Skin epidermis (tissue), 12 donors: ENCODE measurements around the gene SERPINB3.
"Not testable (repeated sequence)": the region's sequence is repeated elsewhere in the genome, so short reads cannot be mapped to it uniquely, and the experiment has no call there.

Experiments
- H3K27ac ChIP-seq, 21 experiments: fragments of 200-600 bp; sonication (generic) in 11 of 21; one replicate each; pipeline ENCODE4 v1.5.0; 2020; ENCODE audit warnings: mild to moderate bottlenecking in 3 of 21, inconsistent platforms in 2 of 21, moderate library complexity in 2 of 21
- H3K4me3 ChIP-seq, 7 experiments: fragments of 200-600 bp; sonication (generic) in 2 of 7; one replicate each; pipeline ENCODE4 v1.5.0; 2020; ENCODE audit warnings: inconsistent platforms in 2 of 7, mild to moderate bottlenecking in 2 of 7, moderate library complexity in 1 of 7

Gene SERPINB3

GRCh38 chr18:63661750-63662149 lies at the start of gene SERPINB3:
Gene SERPINB3, minus strand, starts transcription at chr18:63661893. Its CDS starts 677 bp downstream, at chr18:63661216.
- peak within 1 kb of the TSS in 1 of 21 experiments; percentile 21 for H3K27ac ChIP-seq
- not testable (repeated sequence) for H3K4me3 ChIP-seq

- Histone ChIP-seq H3K27ac (no peak overlapping the region), H3K4me3 (no peak overlapping the region)
Observed at GRCh38 chr18:63708650-63709049, 47.0 kb upstream of the SERPINB3 start.

DNA sequence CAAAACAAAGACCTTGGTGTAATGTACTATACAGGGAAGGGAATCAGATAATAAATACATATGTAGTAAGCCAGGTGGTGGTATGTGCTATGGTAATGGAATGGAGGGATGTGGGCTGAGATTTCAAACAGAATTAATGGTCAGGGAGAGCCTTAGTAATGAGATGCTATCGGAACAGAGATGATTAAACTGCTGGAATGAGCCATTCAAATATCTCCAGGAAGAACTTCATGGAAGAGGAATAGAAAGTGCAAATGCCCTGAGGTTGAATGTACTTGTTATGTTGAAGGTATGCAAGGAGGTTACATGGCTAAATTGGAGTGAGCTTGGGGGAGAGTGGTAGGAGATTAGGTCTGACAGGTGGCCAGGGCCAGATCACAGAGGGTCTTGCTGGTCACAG lies 46.1 kb upstream of the SERPINB3 start:
- no peak overlapping the region for H3K4me3 ChIP-seq
- H3K27ac ChIP-seq, result no peak overlapping the region

DNA sequence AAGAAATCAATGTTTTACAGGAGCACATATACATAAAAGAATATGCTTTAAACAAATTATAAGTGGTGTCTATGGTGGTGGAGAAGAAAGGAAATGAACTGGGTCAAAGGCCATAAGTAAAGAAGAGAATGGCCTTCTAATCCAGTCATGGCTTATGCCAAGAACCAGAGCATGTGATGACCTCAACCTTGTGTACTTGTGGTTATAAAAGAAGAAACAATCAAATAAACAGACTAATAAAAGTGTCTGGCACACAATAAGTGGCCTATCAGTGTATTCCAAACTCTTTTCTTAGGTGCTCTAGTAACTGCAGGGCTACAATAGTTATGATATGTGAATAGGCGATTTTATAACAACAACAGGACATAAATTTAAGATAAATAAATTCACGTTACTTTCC lies 43.7 kb upstream of the SERPINB3 start:
- Histone ChIP-seq H3K4me3 (no peak overlapping the region), H3K27ac (no peak overlapping the region)

DNA sequence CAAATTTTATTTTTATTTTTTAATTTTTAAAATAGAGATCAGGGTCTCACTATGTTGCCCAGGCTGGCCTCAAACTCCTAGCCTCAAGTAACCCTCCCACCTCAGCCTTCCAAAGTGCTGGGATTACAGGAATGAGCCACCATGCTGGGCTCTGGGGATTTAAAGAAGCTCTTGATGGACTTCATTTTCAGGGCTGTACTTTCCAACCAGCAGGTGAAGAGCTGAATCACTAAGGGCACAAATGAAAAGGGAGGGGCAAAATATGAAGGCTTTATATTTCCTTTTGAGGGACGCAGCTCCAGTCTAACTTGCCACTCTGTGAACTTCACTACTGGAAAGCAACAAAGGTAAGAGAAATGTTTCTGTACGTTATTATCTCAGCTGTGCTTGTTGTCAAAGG lies 41.0 kb upstream of the SERPINB3 start, which contains the start of gene SERPINB11:
Gene SERPINB11, plus strand, starts transcription at position 301 of the 400 bp plus-strand sequence. CDS start 7,234 bp downstream, outside the sequence.
- H3K4me3 ChIP-seq, result no peak within 1 kb of the TSS
- H3K27ac ChIP-seq, result no peak within 1 kb of the TSS

GRCh38 chr18:63701952-63702351 lies 40.3 kb upstream of the SERPINB3 start:
- Histone ChIP-seq H3K4me3 (no peak overlapping the region), H3K27ac (no peak overlapping the region)

DNA sequence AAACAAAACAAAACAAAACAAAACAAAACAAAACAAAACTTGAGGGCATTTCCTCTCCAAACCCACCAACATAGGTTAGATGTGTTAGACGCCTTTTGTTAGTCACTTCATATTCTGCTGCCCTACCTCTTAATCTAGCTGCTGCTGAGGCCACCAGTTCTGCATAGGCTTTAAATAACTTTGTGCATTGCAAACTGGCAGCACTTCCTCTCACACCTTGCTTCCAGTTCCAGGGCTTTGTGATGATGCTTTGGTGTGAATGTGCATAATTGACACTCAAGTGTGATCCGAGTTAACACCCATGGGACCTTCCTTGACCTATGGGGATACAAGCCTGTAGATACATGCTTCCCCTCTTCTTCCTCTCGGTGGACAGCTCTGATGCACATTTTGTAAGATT lies 38.8 kb upstream of the SERPINB3 start:
- H3K27ac ChIP-seq, result no peak overlapping the region
- H3K4me3 ChIP-seq, result no peak overlapping the region

DNA sequence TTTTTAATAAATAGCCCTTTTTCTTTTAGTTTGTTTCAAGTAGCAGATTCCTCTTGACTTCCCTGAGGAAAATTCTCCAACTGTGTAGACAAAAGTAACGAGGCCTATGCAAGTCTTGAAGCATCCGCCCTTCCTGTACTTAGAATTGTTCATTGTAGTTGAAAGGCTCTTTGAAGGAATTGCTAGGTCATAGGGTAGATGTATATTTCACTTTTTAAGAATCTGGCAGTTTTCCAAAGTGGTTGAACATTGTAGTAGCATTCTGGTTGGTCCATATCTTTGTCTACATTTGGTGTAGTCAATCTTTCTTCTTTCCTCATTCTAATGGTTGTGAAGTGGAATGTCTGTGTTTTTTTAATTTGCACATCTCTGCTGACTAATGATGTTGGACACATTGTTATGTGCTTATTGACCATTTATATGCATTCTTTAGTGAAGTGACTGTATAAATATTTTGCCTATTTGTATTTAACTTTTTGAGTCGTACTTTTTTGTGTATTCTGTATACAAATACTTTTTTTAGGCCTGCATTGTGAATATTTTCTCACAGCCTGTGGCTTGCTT lies 35.5 kb upstream of the SERPINB3 start:
- Histone ChIP-seq H3K27ac (no peak overlapping the region), H3K4me3 (no peak overlapping the region)

GRCh38 chr18:63689064-63689463 lies 27.4 kb upstream of the SERPINB3 start:
- H3K27ac ChIP-seq, result no peak overlapping the region
- no peak overlapping the region for H3K4me3 ChIP-seq

- no peak overlapping the region for H3K4me3 ChIP-seq
Observed at GRCh38 chr18:63686871-63687270, 25.2 kb upstream of the SERPINB3 start.

DNA sequence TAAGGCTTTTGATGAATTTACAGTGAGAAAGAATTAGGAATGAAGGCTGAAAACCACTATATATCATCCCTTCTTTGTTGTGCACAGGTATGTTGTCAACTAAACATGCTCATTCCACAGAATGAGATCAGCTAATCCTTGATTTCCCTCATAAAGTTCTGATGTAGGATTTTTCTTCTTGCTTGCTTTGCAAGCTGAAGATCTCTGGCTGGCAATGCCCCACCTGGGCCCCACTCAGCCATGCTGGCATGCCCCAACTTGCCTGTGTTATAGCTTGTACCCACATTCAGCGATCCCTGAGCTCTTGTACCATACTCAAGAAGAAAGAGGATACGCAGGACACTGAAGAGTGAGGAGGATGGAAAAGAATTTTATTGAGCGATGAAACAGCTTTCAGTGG lies 23.0 kb upstream of the SERPINB3 start:
- Histone ChIP-seq H3K27ac (no peak overlapping the region), H3K4me3 (no peak overlapping the region)

More at GRCh38 chr18:63686871-63687270, 25.2 kb upstream of the SERPINB3 start:
- H3K27ac ChIP-seq, result no peak overlapping the region

GRCh38 chr18:63683890-63684289 lies 22.2 kb upstream of the SERPINB3 start:
- Histone ChIP-seq H3K4me3 (no peak overlapping the region), H3K27ac (peak overlapping the region in 1 of 21 experiments; percentile 55)

DNA sequence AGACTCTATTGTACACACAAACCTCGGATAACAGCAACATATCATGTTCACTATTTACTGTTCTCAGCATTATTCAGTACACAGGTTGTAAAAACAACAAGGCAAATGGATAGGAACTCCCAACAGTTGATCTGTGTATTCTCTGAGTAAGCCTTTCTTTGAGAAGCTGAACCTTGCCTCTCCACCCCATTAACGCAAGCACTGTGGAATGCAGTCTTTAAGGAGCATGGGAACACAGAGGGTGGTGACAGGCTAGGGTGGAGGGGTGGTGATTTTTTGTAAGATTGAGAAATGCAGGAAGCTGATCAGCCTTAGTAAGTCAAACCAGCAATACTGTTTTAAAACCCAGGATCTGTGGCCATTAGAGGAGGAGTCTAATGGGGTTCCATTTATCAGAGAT lies 21.5 kb upstream of the SERPINB3 start:
- Histone ChIP-seq H3K27ac (peak overlapping the region in 9 of 21 experiments; percentile 37 to 68 (median 55)), H3K4me3 (no peak overlapping the region)

GRCh38 chr18:63681449-63682340 lies 20.0 kb upstream of the SERPINB3 start:
- Histone ChIP-seq H3K4me3 (no peak overlapping the region), H3K27ac (peak overlapping the region in 3 of 21 experiments; percentile 37 to 64 (median 63))

- Histone ChIP-seq H3K4me3 (no peak overlapping the region), H3K27ac (peak overlapping the region in 5 of 21 experiments; percentile 3 to 60 (median 44))
Observed at GRCh38 chr18:63679820-63680606, 18.3 kb upstream of the SERPINB3 start.

DNA sequence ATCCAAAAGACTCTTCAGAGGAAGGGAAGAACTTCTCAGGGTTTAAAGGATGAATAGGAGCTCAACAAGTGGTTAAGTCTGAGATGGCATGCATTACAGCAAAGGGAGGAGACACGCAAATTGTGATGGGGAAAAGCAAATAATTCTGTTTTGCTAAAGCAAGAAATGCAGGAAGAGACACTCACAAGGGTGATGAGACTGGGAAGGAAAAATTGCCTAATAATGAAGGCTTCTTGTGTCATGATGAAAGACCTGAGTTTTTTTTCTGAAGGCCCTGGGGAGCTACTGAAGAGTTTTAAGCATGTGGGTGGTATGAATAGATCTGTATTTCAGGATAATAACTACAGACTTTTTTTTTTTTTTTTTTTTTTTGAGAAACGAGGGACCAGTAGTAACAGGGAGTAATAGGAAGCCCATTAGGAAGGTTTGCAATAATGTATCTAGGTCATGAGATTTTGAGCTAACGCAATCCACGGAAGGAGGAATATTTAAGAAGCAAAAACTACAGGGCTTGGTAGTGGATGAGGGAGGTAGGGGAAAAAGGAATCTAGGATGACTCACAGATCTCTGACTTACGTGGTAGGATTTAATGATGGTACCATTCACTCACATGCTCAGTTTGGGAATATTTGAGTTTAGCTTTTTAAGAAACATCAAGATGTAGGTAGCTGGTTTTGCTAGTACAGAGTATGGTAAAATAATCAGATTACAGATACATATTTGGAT lies 16.0 kb upstream of the SERPINB3 start:
- Histone ChIP-seq H3K4me3 (no peak overlapping the region), H3K27ac (peak overlapping the region in 2 of 21 experiments; percentile 31 to 52)

DNA sequence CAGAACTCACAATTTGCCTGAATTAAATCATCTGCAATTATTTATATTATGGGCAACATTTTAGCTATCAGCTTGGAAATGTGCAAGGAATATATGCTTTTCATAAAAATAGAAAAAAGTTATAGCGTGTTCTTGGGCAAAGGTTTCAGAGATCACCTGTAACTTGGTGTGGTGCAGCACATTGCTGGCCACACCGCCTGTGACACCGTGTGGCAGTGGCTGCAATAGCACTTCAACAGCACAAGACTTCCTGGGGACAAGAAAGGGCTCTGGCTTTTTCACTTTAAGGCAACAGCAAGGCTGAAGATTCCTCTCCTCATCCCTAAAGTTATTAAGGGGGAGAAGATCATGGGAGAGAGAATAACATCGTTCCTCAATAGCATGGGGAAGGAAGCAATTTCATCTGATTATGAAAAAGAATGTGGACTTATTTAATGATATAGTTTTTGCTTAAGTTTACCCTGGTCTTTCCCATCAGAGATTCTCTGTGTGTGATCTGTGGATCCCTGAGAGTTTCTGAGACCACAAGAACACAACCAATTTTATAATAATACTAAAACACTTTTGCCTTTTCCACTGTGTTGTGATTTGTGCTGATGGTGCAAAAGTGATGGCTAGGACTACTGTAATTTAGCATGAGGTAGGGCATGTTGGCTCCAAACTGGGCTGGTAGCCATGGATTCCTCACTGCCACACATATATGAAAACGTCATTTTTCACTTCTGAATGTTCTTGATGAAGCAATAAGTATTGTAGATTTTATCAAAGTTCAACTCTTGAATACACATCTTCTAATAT lies 15.0 kb upstream of the SERPINB3 start:
- Histone ChIP-seq H3K27ac (peak overlapping the region in 1 of 21 experiments; percentile 52), H3K4me3 (no peak overlapping the region)

DNA sequence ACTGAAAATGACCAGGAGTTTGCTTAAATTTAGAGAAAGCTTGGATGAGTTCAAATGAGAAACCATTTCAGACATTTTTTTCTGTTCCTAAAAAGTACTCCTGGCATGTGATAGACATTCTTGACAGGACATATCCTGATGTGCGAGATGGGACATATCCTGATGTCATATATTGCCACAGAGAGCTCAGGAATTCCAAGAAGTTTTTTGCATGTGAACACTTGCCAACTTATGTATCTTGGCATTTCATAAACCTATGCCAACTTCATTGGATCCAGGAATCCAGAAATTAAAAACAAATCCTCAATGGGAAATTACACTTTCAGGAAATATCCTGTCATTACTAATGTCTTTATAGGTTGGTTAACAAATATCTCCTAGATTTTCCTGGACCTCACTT lies 2.9 kb upstream of the SERPINB3 start:
- H3K27ac ChIP-seq, result no peak overlapping the region
- no peak overlapping the region for H3K4me3 ChIP-seq

- not testable (repeated sequence) for H3K4me3 ChIP-seq, H3K27ac ChIP-seq
Observed at GRCh38 chr18:63658920-63659319, 2.8 kb downstream of the SERPINB3 start.
